ENCODE measurements around the gene MYO3B.
"Not testable (repeated sequence)": the region's sequence is repeated elsewhere in the genome, so short reads cannot be mapped to it uniquely, and the experiment has no call there.

The MYO3B gene

GRCh38 chr2:170579511-170579910, 401.6 kb downstream of the MYO3B start:
- DNase-seq: no peak

GRCh38 chr2:170582313-170582712, 404.4 kb downstream of the MYO3B start:
- no peak for DNase-seq

GRCh38 chr2:170582751-170583463, 405.0 kb downstream of the MYO3B start:
- no peak for DNase-seq

- no peak for DNase-seq
These were observed 407.1 kb downstream of the MYO3B start for GRCh38 chr2:170585067-170585466.

GRCh38 chr2:170586571-170587095, 408.7 kb downstream of the MYO3B start:
- no peak for DNase-seq

- DNase-seq: no peak
These were observed 409.2 kb downstream of the MYO3B start for GRCh38 chr2:170587117-170587516.

- DNase-seq: no peak
These were observed 410.0 kb downstream of the MYO3B start for GRCh38 chr2:170587922-170588321.

GRCh38 chr2:170588729-170589128, 410.8 kb downstream of the MYO3B start:
- DNase-seq: no peak

- DNase-seq: no peak
These were observed 418.6 kb downstream of the MYO3B start for GRCh38 chr2:170596576-170596975.

GRCh38 chr2:170598067-170598395, 420.1 kb downstream of the MYO3B start:
- DNase-seq: no peak

- no peak for DNase-seq
These were observed 423.5 kb downstream of the MYO3B start for GRCh38 chr2:170601489-170601888.

GRCh38 chr2:170605862-170606261, 427.9 kb downstream of the MYO3B start:
- no peak for DNase-seq

- DNase-seq: no peak
These were observed 429.2 kb downstream of the MYO3B start for GRCh38 chr2:170607171-170607570.

- no peak for DNase-seq
These were observed 432.7 kb downstream of the MYO3B start for GRCh38 chr2:170610615-170611014.

- DNase-seq: not testable (repeated sequence)
These were observed 441.0 kb downstream of the MYO3B start for GRCh38 chr2:170618948-170619347.

GRCh38 chr2:170635094-170635493, 457.1 kb downstream of the MYO3B start:
- not testable (repeated sequence) for DNase-seq

- DNase-seq: no peak
These were observed 461.7 kb downstream of the MYO3B start for GRCh38 chr2:170639635-170640034.

GRCh38 chr2:170641961-170642360, 464.0 kb downstream of the MYO3B start:
- no peak for DNase-seq

GRCh38 chr2:170643346-170643745, 465.4 kb downstream of the MYO3B start:
- no peak for DNase-seq

- DNase-seq: no peak
These were observed 469.9 kb downstream of the MYO3B start for GRCh38 chr2:170647741-170648436.

- DNase-seq: no peak
These were observed 473.8 kb downstream of the MYO3B start for GRCh38 chr2:170651624-170652325.

GRCh38 chr2:170652637-170653417, 474.9 kb downstream of the MYO3B start:
- no peak for DNase-seq

GRCh38 chr2:170656669-170657068, 478.7 kb downstream of the MYO3B start:
- no peak for DNase-seq
